ENCODE data around the gene DUOX1.

- TF ChIP-seq TSHZ2 (CRISPR knock-in tag; IDR thresholded peaks at IDR 0.05), result 0 out of 2 replicates have a peak, but pooled peaks have one; percentile 35
- no peak for TF ChIP-seq ZC3H10 (CRISPR knock-in tag; IDR thresholded peaks at IDR 0.05)
These were observed 70.4 kb downstream of the DUOX1 start for GRCh38 chr15:45200001-45200798.

All from SK-N-SH treated with all-trans-retinoic acid at 6 μM for 48 hours (cell line).